HG03139 (cell line): ENCODE results near the gene LRRC15.

Source experiments
- ATAC-seq: cut with Tn5 transposase; IDR thresholded peaks from one replicate; pipeline ENCODE4 v1.9.1; 2021; ENCODE audit not compliant: unreplicated experiment

LRRC15 gene

DNA sequence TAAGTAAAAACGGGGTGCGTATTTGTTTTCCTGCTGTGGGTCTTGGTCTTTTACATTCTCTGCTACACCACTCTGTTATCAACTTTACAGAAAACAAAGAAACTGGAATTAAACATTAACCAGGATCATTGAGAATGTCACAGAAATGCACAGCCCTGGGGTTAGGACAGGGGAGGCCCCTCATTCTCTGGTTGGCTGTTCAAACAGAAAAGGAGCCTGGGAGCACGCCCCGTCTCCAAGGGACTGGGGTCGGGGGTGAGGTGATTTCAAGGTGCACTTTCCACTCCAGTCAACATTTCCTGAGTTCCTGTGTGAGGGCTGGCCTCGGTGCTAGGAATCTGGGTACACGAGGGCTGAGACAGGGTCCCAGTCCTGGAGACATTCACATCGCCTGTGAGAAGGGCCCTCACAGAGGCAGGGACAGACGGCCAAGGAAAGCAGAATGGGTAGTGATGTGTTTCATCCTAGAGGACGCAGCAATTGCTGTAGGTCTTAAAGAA, 48.7 kb downstream of the LRRC15 start:
- ATAC-seq, result no peak

DNA sequence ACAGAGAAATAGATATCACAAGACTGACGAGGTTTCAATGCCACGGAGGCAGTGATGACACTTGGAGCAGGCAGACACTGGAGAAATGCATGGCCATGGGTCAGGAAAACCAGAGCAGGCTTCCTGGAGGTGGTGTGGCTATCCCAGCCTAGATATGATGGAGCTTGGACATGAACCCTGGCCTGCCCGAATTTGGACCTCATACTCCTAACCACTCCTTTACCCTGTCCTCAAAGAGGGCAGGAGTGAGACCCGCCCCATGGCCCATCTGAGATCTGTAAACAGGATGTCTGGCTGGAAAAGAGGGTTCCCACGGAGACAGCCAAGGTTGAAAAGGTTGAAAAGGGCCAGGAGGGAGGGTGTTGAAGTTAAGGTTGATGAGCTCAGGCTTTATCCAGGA, 49.4 kb downstream of the LRRC15 start:
- ATAC-seq, result no peak

DNA sequence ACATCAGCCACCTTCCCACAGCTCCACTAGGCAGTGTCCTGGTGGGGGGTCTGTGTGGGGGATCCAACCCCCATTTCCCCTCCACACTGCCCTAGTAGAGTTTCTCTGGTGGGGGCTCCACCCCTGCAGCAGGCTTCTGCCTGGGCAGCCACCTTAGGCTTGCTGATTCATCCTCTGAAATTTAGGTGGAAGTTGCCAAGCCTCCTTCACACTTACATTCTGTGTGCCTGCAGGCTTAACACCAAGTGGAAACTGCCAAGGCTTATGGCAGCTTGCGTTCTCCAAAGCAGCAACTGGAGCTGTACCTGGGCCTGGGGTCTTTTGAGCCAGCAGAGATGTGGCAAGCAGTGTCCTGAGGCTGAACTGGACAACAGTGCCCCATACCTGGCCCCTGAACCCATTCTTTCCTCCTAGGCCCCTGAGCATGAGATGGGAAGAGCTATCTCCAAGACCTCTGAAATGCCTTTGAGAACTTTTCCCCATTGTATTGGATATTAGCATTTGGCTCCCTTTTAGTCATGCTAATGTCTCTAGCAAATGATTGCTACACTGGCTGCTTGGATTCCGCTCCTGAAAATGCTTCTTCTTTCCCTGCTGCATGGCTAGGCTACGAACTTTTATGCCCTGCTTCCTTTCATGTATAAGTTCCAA, 50.9 kb downstream of the LRRC15 start:
- no peak for ATAC-seq

DNA sequence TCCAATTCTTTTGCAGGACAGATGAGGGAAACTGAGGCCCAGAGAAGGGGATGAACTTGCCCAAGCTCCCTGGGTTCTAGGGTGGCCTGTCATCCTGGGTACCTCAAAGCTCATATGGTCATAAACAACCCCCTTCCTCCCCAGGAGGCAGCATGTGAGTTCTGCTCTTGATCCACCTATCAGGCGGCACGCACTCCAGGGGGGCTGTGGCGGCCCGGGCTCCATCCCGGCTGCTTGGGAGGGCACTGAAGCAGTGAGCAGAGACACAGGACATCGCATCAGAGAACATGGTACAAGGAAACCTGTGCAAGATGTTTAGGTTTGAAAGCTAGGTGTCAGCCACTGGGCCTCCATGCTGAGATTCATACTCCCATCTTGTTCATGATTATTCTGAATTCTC, 52.6 kb downstream of the LRRC15 start:
- no peak for ATAC-seq

DNA sequence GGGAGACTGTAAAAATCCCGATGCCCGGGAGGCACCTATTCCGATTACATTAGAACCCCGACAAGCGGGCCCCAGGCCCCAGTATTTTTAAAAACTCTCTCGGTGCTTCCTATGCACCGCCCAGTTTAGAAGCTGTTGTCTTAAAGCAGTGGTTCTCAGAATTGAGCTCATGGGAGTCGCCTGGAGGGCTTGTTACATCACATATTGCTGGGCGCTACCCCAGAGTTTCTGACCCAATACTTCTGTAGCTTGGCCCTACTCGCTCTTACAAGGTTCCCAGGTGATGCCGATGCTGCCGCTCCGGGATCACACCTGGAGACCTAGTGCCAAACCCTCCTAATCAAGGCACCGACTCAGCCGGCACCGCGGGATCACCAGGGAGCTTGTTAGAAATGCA, 53.6 kb downstream of the LRRC15 start:
- peak; percentile 14 for ATAC-seq

DNA sequence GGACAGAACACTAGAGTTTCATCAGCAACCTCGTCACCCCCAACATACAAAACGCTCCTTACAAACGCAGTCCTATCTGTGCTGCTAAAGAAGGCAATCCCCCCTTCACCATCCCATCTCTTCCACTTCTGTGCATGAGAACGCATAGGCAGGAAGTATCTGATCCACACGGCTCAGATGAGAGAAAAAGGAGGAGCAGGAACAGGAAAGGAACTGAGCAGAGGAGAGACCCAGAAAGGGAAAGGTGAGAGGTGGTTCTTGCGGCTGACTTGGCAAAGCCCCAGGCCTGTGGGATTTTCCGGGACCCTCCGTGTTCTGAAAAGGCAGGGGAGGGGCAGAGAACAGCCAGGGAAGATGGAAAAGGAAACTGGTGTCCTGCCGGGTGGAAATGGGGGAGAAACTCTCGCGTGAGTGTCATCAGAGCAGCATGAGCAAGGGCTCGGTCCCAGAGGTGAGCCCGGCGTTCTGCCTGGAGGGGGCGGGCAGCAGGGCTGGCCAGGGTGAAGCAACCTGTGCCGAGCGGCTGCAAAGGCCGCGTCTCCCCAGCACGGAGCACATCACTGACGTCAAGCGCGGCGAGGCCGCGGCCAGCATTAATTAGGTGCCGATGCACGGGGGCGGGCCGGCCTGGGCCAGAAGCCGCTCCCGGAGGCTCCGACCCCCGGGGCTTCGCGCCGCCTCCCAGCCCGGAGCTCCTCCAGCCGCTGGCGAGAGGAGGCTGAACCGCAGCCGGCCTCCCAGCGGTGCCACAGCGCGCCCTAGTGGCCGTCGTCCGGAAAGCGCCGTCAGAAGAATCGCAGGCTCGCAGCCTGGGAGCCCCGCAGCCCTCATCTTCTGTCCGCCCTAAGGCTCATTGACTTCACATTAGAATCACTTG, 54.2 kb downstream of the LRRC15 start:
- peak; percentile 73 for ATAC-seq

DNA sequence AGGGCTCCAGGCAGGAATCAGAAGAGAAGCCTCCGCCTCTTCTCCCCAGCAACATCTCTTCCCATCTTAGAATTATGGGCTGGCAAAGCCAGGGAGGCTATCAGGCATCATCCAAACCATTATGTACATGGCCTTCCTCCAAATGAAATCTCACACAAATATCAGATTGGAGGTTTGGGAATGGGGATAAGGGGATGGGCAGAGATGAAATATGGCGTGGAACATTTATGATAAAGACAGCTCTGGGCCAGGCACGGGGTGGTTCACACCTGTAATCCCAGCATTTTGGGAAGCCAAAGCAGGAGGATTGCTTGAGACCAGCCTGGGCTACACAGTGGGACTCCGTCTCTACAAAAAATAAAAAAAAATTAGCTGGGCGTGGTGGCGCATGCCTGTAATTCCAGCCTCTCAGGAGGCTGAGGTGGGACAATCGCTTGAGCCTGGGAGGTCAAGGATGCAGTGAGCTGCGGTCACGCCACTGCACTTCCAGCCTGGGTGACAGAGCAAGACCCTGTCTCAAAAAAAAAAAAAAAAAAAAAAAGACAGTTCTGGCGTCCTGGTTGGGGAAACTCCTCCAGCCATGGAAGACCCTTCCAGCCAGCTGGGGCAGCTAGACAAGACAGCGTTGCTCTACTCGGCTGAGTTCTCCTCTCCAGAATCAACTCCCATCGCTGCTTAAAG, 55.0 kb downstream of the LRRC15 start:
- ATAC-seq, result no peak

DNA sequence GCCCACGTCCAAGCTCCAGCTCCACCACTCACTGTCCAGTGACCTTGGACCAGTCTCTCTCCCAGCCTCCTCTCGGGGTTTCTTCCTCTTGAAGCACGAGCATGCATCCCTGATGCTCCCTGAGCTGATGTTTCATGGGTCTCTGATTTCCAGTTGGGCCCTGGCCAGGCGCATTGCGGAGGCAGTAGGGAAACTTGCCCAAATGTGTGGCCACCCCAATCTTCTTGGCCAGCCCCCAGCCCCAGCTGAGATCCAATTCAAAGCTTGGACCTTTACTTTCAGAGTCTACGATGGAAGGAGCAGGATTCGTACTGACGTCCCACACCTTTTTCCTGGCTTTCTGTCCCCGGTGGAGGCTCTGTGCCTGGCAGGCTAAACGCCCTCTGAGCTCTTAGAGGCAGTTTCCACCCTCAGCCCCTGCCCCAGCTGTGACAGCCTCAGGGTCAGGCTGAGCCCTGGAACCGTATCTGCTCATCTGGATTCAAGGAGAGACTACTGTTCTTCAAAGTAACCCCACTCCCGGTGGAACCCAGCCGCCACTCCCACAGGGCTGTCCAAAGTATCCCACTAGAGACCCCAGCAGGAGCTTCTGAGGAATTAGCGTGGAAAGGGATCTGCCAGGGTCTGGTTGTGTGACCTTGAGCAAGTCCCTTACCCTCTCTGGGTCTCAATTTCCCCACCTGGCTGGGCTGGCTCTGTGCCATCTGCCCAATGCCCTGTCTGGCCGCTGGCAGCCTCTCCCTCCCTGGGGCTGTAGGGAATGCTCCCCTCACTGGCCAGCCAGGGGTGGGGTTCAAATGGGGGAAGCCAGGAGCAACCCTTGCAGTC, 55.8 kb downstream of the LRRC15 start:
- no peak for ATAC-seq

DNA sequence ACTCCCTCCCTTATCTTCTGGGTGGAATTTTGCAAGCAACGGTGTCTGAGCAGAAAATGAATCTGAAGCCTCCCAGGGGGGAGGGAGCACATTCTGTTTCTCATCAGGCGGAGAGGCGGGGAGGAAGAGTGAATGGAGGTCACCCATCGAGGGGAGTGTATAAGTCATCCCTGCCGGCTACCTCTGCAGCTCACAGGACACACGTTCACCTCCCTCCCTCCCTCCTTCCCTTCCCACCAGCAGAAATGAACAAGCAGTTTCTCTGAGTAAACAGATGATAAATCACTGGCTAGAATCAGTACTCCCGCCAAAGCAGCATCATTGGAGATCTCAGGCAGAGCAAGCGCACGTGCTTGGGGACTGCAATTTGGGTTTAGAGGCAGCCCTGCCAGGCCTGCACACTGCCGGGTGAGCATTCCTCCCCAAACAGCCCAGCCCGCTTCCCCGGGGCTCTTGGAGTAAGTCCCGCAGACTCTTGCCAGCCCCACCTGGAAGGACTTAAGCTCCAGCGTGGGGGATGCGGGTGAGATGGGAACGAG, 56.7 kb downstream of the LRRC15 start:
- no peak for ATAC-seq

DNA sequence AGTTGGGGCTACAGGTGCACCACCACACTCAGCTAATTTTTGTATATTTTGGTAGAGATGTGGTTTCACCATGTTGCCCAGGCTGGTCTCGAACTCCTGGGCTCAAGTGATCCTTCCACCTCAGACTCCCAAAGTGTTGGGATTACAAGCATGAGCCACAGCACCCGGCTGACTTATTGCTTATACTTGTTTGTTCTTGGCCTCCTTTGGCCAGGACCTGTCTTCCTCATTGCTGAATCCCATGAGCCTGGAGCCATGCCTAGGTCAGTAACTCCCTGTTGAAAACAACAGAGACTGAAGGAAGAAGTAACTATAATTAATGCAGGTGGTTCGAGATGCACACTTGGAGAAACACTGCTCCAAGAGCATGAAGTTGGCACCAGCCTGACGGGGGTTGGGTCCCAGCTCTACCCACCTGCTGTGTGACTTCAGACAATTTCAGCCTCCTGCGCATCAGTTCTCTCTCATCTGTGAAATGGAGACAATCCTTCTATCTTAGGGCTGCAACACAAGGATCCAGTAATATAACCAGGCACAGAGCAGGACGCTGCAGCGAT, 57.3 kb downstream of the LRRC15 start:
- no peak for ATAC-seq

DNA sequence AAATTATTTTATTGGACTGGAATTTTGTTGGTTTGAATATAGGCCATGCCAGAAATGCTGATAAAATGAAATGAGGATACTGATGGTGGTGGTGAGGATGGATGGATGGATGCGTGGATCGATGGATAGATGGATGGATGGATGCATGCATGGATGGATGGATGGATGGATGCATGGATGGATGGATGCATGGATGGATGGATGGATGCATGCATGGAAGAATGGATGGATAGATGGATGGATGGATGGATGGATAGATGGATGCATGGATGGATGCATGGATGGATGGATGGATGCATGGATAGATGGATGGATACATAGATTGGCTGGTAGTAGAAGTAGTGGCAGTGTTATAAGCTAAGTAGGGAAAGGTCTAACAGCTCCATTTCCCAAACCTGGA, 58.5 kb downstream of the LRRC15 start:
- ATAC-seq, result no peak

DNA sequence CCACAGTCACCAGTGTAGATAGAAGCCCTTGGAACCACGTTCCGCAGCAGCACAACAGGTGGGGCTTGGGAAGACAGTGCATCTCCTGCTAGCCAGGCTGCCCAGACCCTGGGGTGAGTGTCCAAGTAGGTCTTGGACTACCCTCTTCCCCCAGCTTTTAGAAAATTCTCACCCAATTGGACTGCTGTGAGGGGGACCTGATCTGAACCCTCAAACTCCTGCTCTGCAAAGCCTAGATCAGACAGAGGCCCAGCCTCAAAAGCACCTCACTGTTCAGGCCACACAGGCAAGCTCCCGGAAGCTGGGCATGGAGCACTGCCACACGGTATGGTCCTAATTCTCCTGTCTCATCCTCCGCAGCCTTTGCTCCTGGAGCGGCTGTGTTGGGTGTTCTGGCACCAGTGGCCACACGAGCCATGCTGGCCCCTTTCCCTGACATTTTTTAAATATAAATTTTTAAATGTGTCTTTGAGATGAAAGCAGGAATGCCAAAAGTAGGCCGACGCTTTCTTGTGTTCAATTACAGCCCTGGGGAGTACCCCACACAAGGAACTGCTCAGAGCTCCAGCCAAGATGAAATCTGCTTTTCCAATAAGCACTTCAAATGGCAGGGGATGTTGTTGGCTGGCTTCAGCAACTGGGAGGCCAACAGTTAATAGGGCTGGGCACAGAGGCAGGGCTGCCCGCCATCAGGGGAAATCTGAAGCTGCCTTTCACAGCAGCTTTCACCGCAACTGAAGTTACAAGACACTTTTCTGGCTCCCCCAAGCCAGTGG, 59.3 kb downstream of the LRRC15 start:
- ATAC-seq, result no peak

DNA sequence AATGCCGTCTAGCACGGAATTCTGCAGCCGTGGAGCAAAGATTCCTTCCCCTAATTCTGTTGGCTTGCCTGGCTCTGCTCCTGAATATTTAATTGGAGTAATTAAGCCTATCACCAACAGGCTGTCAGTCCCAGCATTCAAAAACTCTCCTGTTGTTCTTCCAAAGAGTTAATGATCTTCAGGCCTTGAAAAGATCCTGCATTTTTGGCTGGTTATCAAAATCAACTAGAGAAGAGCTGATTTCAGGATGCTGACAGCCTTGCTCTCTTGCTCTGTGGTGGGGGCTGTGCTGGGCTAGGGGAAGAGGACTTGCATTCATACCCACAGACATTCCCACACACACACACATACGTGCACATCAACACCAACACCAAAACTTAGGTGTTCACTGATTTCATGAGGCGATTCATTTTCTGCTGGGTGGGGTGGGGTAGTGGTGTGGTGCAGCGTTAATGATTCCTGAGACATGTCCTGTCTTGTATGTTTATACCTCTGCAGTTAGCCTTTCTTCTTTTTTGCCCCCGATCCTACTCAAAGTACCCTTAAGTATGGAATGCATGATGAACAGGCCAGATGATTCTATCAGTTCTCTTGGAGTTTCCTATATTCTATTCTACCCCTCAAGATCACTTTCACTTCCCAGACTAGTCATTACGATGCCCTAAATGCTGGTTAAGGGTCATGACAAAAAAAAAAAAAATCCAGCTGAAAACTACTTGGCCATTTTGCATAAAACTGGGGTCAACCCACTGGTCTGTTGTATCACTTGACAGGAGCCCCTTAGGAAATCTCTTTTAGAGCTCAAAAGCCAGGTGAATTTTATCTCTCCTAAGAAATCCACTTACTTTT, 60.7 kb downstream of the LRRC15 start:
- ATAC-seq, result no peak

DNA sequence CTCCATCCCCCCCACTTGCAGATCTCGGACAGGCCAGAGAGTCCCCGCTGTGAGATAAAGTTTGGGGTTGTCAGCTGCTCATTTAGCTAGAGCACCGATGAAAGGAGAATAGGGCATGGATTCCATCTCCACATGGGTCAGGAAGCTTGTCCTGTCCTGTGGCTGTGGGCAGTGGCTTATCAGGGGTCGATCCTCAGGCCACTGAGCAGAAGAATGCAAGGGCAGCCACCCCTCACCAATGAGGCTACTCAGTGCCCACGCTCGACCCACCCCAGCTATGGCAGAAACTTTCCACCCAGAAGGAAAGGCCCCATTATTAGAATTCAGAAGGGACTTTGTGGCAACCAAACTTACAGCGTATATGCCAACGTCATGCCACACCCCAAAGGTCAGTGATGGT, 61.7 kb downstream of the LRRC15 start:
- ATAC-seq, result no peak

DNA sequence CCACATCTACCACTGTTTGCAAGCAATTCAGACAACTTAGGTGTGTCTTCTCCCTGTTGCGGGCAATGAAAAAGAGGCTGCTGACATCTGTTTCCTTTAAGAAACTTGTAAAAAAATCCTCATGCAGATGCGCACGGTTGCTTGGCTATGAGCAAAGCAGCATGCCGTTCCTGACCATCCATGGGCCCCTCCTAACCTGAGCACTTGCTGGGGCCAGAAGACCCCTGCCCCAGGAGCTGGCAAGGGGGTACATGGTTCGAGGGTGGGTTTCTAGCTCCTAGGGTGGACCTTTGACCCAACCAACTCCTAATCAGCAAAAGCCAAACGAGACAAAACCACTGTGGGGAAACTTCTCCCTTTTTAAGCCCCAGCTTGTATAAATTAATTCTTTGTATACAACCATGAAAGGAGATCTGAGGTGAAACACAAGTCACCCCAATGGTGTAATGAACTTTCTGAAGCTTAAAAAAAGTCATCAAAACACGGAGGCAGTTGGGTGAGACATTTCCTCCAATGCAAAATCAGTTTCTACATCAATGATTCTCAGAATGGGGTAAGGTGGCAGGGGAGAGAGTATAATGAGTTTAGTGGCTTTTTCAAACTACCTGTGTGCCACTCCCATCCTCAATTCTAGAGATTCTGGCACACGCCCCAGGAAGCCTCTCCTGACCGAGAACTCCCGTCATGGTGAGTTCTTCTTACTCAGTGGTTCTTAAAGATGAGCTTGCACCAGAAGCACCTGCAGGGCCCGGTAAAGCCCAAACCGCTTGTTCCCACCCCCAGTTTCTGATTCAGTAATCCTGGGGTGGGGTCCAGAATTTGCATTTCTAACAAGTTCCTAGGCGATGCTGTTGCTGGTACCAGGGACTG, 62.5 kb downstream of the LRRC15 start:
- peak; percentile 37 for ATAC-seq

DNA sequence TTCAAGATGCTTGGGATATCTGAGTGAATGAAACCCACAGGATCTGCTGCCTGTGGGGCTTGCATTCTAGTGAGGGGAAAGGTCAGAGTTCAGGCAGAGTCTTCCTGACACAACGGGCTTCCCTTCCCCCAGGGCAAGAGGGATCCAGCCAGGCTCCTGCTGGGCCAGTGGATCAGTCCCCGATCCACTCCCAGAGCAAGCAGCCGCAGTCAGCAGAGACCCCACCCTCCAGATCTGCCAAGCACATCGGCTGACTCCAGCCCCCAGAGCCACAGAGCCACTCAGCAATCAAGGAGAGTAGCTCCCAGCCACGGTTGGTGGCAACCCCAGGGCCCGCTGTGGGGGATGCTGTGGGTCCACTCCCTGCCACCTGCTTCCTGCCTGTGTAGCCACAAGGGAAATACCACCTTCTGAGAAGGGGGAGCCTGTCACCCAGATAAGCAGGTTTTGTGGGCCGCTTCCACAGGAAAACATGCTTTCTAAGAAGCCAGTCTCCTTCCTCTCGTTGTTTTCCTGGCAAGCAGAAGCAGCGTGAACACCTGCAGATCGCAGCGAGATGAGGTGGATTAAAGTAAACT, 63.3 kb downstream of the LRRC15 start:
- peak; percentile 24 for ATAC-seq

DNA sequence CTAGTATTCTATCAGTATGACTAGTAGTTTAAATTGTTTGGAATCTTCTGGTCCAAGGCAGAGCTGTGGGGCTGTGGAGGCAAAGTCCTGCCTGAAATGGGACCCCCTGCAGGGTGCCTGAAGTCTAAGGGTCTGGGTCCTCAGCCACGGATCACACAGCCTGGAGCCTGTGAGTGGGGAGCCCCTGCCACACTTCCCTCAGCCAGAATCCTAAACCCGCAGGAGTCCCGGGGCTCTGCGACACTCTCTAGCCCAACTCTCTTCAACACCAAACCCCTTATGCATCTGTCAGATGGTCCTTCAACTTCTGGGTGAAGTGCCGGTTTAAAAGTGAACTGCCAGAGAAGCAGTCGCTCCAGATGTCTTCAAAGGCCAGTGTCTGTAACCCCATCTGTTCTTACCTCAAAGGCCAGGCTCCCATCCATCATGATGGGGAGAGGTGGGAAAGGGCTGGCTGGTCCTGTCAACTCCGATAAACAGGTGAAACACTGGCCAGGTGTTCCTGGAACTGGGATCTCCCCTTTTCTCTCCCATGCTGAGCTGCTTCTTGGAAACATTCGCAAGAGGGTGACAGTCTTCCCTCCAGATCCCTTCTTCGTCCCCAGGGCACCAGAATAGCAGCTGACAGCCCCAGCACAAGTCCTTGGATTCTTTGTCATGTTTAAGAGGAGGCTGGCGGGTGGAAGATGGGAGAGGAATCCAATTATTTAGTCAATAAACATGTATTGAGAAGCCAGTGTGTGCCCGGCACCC, 64.0 kb downstream of the LRRC15 start:
- no peak for ATAC-seq
